DND-41 (cell line): ENCODE data around the gene RBM18.

Experiments used
- CTCF ChIP-seq: IDR thresholded peaks from 2 replicates; pipeline ENCODE4 v1.5.1; 2012; ENCODE audit warnings: borderline replicate concordance, low read length, moderate library complexity, mild to moderate bottlenecking; ENCODE audit not compliant: poor library complexity, severe bottlenecking; ENCODE audit errors: extremely low read depth
- EZH2 ChIP-seq: IDR thresholded peaks from 3 replicates; pipeline ENCODE4 v1.6.1; 2012; ENCODE audit warnings: borderline replicate concordance, low read depth, mild to moderate bottlenecking, moderate library complexity, low read length, inconsistent platforms; ENCODE audit not compliant: severe bottlenecking

- TF ChIP-seq CTCF (no peak), EZH2 (no peak)
Observed at GRCh38 chr9:122262073-122262472, 2.6 kb downstream of the RBM18 start.
